SJSA1 (cell line): Measurements from ENCODE around the gene PPP2R5D. TPM values are rescaled to one million over a fixed set of nuclear protein-coding genes. Genes with fewer than 3 reads are reported as not detected.

ENCODE experiments used
- DNase-seq, 2 experiments: peaks; one replicate each; pipeline ENCODE4 v3.0.0-alpha.2; 2015 to 2020; ENCODE audit warnings: low spot score in 2 of 2, low read depth in 1 of 2
- H3K27ac ChIP-seq: fragments of 250-450 bp; sonication (Bioruptor Pico); 2 replicates; pipeline ENCODE4 v1.5.1; 2020; ENCODE audit warnings: mild to moderate bottlenecking, moderate library complexity
- H3K27me3 ChIP-seq: fragments of 250-450 bp; sonication (Bioruptor Pico); replicated peaks from 2 replicates; pipeline ENCODE4 v1.5.1; 2020; ENCODE audit warnings: mild to moderate bottlenecking, moderate library complexity
- H3K36me3 ChIP-seq: fragments of 250-450 bp; sonication (Bioruptor Pico); 2 replicates; pipeline ENCODE4 v1.5.1; 2020; ENCODE audit warnings: mild to moderate bottlenecking
- H3K4me1 ChIP-seq: fragments of 250-450 bp; sonication (Bioruptor Pico); replicated peaks from 2 replicates; pipeline ENCODE4 v1.6.1; 2021; ENCODE audit warnings: mild to moderate bottlenecking
- H3K4me3 ChIP-seq: fragments of 250-450 bp; sonication (Bioruptor Pico); 2 replicates; pipeline ENCODE4 v1.5.1; 2020; ENCODE audit warnings: mild to moderate bottlenecking
- H3K9me3 ChIP-seq: fragments of 250-450 bp; sonication (Bioruptor Pico); replicated peaks from 2 replicates; pipeline ENCODE4 v1.5.1; 2020; ENCODE audit warnings: mild to moderate bottlenecking
- total RNA-seq: library from RNA; depleted of rRNA; stranded (reverse); fragments of >200 nt; shearing (Covaris generic); gene quantifications from 2 replicates; pipeline ENCODE4 v1.2.3, GENCODE V29; 2014; rRNA removed

The PPP2R5D gene
- total RNA-seq, 1 experiment from 2014 or later: 63.4 TPM

DNA sequence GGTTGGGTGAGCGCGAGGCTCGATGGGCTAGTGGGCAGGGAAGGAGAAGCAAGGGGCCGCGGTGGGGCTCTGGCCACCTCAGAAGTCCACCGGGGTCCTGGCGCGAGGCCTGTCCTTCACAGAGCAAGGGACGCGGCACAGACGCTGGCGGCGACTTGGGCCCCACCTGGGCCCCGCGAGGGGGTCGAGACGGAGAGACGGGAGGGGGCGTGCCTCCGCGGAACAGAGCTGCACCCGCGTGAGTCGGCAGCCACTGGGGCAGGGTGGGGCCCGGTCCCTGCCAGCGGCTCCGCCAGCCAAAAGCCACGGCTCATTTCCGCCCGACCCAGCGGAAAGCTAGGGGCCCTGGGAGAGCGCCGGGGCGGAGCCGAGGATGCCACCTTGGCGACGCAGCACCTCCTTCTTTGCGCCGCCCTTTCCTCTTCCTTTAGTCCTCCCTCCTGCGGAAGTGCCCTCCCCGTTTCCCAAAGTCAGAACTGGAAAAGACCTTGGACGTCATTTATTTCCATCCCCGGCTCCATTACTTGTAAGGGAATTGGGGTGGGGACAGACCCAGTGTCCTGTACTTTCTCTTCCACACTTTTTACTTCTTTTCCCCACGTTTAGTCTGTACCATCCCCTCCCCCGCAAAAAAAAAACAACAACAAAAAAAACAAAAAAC, 69.3 kb downstream of the PPP2R5D start, which contains the start of gene CUL7:
CUL7 (minus strand) TSS at position 307 of the 661 bp plus-strand sequence. CDS start 1,063 bp downstream, outside the sequence.
- H3K36me3 ChIP-seq: peaks cover 73% of the 10 kb centered on the region
- no peaks in the 10 kb centered on the region for H3K27me3 ChIP-seq
- no peaks in the 10 kb centered on the region for H3K9me3 ChIP-seq
- H3K4me1 ChIP-seq: peaks cover 26% of the 10 kb centered on the region
- DNase-seq: peak; percentile 95 to 96
- H3K27ac ChIP-seq: peak within 1 kb of the TSS; percentile 74
- peak within 1 kb of the TSS; percentile 57 for H3K4me3 ChIP-seq

GRCh38 chr6:43054206-43054943, 70.0 kb downstream of the PPP2R5D start:
- peaks cover 71% of the 10 kb centered on the region for H3K36me3 ChIP-seq
- H3K9me3 ChIP-seq: no peaks in the 10 kb centered on the region
- DNase-seq: no peak
- peak overlapping the region; percentile 74; the same call in 1 of the 2 replicates for H3K27ac ChIP-seq
- peak overlapping the region; percentile 57 for H3K4me3 ChIP-seq
- peaks cover 27% of the 10 kb centered on the region for H3K4me1 ChIP-seq
- no peaks in the 10 kb centered on the region for H3K27me3 ChIP-seq

DNA sequence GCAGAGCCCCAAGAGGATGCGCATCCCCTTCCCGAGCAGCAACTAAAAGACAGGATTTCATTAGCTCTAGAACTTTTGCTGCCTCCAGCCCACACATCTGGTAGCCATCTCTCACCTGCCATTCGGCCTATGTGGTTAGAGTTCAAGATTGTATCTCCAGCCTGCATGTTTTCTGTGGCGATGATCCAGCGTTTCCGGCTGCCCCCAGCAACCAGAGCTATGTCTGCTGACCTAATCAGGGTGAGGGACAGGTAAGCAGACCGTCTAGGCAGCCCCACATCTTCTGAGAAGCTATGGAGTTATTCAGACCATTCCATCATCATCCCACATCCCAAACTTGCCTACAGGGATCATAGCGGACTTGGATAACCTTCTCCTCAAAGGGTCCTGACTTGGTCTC, 71.6 kb downstream of the PPP2R5D start:
- H3K4me3 ChIP-seq: no peak overlapping the region
- H3K9me3 ChIP-seq: no peaks in the 10 kb centered on the region
- no peak for DNase-seq
- no peak overlapping the region for H3K27ac ChIP-seq
- peaks cover 55% of the 10 kb centered on the region for H3K36me3 ChIP-seq
- no peaks in the 10 kb centered on the region for H3K27me3 ChIP-seq
- peaks cover 32% of the 10 kb centered on the region for H3K4me1 ChIP-seq

DNA sequence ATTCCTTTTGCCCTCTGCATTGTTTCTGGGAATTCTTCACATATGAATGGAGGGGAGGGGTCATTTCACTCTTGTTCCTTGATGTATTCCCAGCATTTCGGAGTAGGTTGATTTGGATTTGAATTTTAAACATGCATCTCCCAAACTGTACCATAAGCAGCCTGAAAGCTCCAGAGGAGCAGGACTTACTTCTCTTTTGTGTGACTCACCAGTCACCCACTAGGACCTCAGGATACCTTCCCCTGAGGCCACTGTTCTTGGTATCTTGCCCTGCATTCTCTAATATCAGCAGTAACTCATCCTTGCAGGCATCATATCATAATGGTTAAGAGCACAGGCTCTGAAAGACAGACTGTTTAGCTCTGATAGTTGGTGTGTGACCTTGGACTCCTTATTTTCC, 74.2 kb downstream of the PPP2R5D start:
- peaks cover 19% of the 10 kb centered on the region for H3K4me1 ChIP-seq
- H3K27ac ChIP-seq: peak overlapping the region; percentile 67; the same call in 1 of the 2 replicates
- peak overlapping the region; percentile 63 for H3K4me3 ChIP-seq
- no peaks in the 10 kb centered on the region for H3K27me3 ChIP-seq
- peaks cover 37% of the 10 kb centered on the region for H3K36me3 ChIP-seq
- no peak for DNase-seq
- no peaks in the 10 kb centered on the region for H3K9me3 ChIP-seq

GRCh38 chr6:43059168-43060033, 75.0 kb downstream of the PPP2R5D start, which contains the start of the genes KLC4 and MRPL2:
Gene KLC4, plus strand, starts transcription at chr6:43059631. Its CDS starts 1,705 bp downstream, at chr6:43061336.
Gene MRPL2, minus strand, starts transcription at chr6:43059434. Its CDS starts 53 bp downstream, at chr6:43059381.
- H3K27me3 ChIP-seq: no peaks in the 10 kb centered on the region
- H3K4me1 ChIP-seq: peaks cover 14% of the 10 kb centered on the region
- H3K36me3 ChIP-seq: peaks cover 33% of the 10 kb centered on the region
- no peaks in the 10 kb centered on the region for H3K9me3 ChIP-seq
- DNase-seq: peak; percentile 98
- H3K27ac ChIP-seq: peak within 1 kb of the TSS; percentile 67
- peak within 1 kb of the TSS; percentile 63 for H3K4me3 ChIP-seq

GRCh38 chr6:43060034-43060754, 75.8 kb downstream of the PPP2R5D start:
- DNase-seq: no peak
- Histone ChIP-seq H3K4me3 (peak overlapping the region; percentile 63), H3K4me1 (peaks cover 14% of the 10 kb centered on the region), H3K9me3 (no peaks in the 10 kb centered on the region), H3K27ac (peak overlapping the region; percentile 67), H3K27me3 (no peaks in the 10 kb centered on the region), H3K36me3 (peaks cover 29% of the 10 kb centered on the region)

DNA sequence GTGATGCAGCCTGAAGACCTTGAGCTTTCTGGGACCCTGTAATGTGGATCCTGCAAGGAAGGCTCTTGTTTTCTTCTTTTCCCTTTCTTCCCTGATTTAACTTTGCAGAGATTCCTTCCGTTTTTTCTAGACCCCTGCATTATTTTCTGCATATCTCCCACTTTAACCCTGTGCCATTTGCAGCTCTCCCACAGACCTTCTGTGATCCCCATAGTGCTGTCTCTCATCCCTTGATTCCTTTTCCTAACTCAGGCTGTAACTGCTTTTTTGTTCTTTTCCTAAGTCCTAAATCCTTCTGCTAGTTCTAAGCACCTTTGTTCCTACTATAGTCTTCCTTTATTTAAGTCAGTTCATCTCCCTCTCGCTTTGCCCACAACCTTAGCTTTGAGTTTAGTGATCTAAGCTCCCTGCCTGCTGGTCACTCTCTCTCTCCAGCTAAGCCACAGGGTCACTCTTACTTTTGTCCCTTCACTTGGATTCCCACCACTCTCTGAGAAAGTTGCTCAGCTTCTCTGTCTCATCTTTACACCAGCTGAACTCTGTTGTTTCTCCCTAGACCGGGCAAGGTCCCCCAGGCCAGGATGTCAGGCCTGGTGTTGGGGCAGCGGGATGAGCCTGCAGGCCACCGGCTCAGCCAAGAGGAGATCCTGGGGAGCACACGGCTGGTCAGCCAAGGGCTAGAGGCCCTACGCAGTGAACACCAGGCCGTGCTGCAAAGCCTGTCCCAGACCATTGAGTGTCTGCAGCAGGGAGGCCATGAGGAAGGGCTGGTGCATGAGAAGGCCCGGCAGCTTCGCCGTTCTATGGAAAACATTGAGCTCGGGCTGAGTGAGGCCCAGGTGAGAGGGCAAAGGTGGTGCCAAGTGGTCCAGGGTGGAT, 76.6 kb downstream of the PPP2R5D start:
- no peak for DNase-seq
- peaks cover 23% of the 10 kb centered on the region for H3K36me3 ChIP-seq
- no peak overlapping the region for H3K4me3 ChIP-seq
- no peak overlapping the region for H3K27ac ChIP-seq
- H3K9me3 ChIP-seq: no peaks in the 10 kb centered on the region
- H3K4me1 ChIP-seq: peaks cover 14% of the 10 kb centered on the region
- H3K27me3 ChIP-seq: no peaks in the 10 kb centered on the region

DNA sequence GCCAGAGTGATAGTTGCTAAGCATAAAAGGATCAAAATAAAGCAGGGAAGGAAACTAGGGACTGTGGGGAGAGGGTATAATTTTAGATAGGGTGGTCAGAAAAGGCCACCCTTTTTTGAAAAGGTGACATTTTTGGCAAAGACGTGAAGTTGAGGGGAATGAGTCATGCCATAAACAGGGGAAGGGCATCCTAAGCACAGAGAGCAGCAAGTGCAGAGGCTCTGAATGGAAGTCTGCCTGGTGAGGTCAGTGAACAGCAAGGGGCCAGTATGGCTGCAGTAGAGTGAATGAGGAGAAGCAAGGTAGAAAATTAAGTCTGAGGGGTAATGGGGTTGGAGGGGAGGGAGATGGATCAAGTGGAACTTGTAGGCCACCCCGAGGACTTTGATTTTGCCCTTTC, 77.5 kb downstream of the PPP2R5D start:
- DNase-seq: no peak

More for the DNA sequence above, 77.5 kb downstream of the PPP2R5D start:
- Histone ChIP-seq H3K9me3 (no peaks in the 10 kb centered on the region), H3K27ac (no peak overlapping the region), H3K27me3 (no peaks in the 10 kb centered on the region), H3K36me3 (peaks cover 20% of the 10 kb centered on the region), H3K4me3 (no peak overlapping the region), H3K4me1 (peaks cover 14% of the 10 kb centered on the region)

Other genes starting within 250 kb of the PPP2R5D start
- gene TBCC, start 238.5 kb upstream of the PPP2R5D start, total RNA-seq: 51.0 and 73.6 TPM in 2 replicates
- gene BICRAL, start 202.5 kb upstream of the PPP2R5D start, total RNA-seq: 2.2 and 4.0 TPM in 2 replicates
- gene RPL7L1, start 105.0 kb upstream of the PPP2R5D start, total RNA-seq: 90.0 and 114 TPM in 2 replicates
- gene PTCRA, start 68.5 kb upstream of the PPP2R5D start, total RNA-seq: not detected in 2 replicates
- gene CNPY3, start 55.1 kb upstream of the PPP2R5D start, total RNA-seq: 34.3 and 55.2 TPM in 2 replicates
- gene GNMT, start 23.8 kb upstream of the PPP2R5D start, total RNA-seq: 0.58 TPM in 1 of 2 replicates, not detected in the other
- 25.1 and 30.0 TPM in 2 replicates for gene PEX6, start 5.4 kb upstream of the PPP2R5D start, total RNA-seq
- gene MEA1, start 29.4 kb downstream of the PPP2R5D start, total RNA-seq: 118 and 134 TPM in 2 replicates
- gene KLHDC3, start 29.7 kb downstream of the PPP2R5D start, total RNA-seq: 109 and 118 TPM in 2 replicates
- 143 and 184 TPM in 2 replicates for gene RRP36, start 37.1 kb downstream of the PPP2R5D start, total RNA-seq
- gene CUL7, start 69.3 kb downstream of the PPP2R5D start, total RNA-seq: 13.7 and 18.8 TPM in 2 replicates
- gene MRPL2, start 74.9 kb downstream of the PPP2R5D start, total RNA-seq: 24.6 and 34.3 TPM in 2 replicates
- 9.7 and 10.5 TPM in 2 replicates for gene KLC4, start 75.1 kb downstream of the PPP2R5D start, total RNA-seq
- gene PTK7, start 91.7 kb downstream of the PPP2R5D start, total RNA-seq: 60.6 and 87.0 TPM in 2 replicates
- gene SRF, start 186.7 kb downstream of the PPP2R5D start, total RNA-seq: 37.8 and 47.8 TPM in 2 replicates
- 8.3 and 15.7 TPM in 2 replicates for gene CUL9, start 197.6 kb downstream of the PPP2R5D start, total RNA-seq
- gene DNPH1, start 244.9 kb downstream of the PPP2R5D start, total RNA-seq: 35.7 and 71.5 TPM in 2 replicates